ENCODE results near the gene WRAP73. TPM values are rescaled to one million over a fixed set of nuclear protein-coding genes. Genes with fewer than 3 reads are reported as not detected.
A peak's percentile ranks its signal among the peaks of the same experiment; 100 is the strongest.
"Not testable (repeated sequence)": the region's sequence is repeated elsewhere in the genome, so short reads cannot be mapped to it uniquely, and the experiment has no call there.

The WRAP73 gene
- total RNA-seq, 1 donor from 2014 or later = 8.9 TPM

DNA sequence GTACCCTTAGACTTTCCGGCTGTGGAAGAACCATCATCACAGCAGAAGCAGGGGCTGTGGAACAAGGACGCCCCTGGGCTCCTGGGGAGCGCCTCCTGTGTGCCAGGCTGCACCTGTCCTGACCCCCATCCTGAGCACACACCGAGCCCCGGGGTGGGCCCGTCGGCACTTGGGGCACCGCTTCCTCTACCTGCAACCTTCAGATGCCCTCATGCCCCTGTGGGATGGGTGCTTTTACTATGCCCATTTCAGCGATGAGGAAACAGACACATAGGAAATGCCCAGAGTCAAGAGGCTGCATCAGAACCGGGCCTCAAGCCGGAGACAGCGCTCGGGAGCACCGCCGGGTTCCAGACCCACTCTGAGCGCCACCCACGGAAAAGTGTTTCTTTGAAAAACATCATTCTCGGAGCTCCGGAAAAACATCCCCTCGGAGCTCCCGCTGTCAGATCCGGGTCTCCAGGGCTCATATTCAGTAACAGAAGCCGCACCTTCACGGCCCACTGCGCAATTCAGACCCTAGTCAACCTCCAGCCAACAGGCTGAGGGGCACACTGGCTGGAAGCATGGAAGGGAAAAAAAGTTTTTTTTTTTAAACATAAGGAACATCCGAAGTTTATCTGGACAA lies 17.1 kb downstream of the WRAP73 start:
- no peak for DNase-seq (ENCODE audit: low spot score)

DNA sequence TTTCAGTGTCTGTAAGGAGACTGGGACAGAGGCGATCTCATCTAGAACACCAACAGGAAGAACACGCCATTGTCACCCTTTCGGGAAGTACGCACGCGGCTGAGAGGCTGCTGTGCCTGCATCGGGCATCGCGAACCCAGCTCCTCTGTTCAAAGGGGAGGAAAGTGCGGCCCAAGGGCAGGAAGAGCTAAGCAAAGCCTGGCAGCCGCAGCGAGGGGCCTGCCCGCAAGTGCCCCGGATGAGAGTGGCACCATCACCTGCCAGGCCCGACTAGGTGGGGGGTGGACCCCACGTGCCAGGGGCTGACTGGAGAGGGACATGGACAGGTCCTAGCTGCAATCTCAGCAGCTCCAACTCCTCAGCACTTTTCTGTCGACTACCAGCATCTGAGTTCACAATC lies 17.6 kb downstream of the WRAP73 start:
- no peak for DNase-seq (ENCODE audit: low spot score)
- ATAC-seq = no peak

More for the DNA sequence above, 17.1 kb downstream of the WRAP73 start:
- ATAC-seq = no peak

DNA sequence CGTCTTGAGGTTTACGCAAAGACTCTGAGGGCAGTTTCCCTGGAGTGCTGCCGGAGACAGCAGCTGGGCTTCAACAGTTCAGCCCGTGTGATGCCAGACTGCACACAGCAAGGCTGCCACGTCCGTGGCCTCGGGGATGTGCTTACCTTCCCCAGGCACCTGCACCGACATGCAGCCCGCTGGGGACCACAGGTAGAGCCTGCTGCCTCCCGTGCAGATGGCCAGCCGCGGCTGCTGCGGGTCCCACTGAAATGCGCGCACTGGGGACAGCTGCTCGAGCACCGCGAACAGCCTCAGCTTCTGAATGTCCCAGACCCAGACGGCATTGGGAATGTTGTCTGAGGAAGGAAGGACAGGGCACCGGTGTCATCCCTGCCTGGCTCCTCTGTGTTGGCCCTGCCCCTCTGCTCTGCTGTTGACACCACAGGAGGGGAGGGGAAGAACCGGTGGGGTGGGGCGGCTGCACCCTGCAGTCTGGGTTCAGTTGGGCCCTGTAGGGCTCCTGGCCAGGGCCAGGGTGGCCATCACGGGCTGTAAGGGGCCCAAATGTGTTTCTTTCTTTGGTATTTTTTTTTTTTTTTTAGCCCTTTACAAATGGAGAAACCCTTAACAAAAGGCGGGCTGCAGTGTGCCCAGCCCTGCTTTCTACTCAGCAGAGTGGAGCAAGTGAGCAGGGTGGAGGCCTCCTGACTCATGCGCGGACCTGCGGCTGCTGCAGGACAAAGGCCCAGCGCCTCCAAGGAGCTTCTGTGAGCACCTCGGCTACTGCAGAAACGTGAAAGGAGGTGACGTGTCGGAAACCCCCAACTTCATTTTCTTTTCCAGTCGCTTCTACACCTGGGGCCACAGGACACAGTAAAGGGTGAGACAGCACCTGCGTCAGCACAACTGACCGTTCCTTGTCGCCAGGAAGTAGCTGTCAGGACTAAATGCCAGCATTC lies 18.3 kb downstream of the WRAP73 start:
- ATAC-seq (peak; percentile 16), DNase-seq (ENCODE audit: low spot score) (no peak)

DNA sequence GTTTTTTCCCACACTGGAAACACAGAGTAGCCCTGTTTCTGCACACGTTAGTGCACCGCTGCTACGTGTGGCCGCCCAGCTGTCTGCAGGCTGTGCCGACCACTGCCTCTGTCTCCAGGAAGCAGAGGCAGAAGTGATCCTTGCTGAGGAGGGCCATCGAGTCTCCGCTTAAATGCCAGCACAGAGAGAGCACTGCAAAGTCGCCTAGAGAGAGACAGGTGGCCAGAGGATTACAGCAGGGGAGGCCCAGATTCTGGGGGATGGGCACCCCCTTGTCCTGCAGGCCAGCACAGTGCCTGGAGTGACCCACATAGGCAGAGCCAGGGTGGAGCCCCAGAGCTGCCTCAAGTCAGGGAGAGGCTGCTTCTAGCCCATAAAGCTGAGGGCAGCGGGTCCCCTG lies 19.0 kb downstream of the WRAP73 start:
- DNase-seq (ENCODE audit: low spot score) (no peak), ATAC-seq (no peak)

DNA sequence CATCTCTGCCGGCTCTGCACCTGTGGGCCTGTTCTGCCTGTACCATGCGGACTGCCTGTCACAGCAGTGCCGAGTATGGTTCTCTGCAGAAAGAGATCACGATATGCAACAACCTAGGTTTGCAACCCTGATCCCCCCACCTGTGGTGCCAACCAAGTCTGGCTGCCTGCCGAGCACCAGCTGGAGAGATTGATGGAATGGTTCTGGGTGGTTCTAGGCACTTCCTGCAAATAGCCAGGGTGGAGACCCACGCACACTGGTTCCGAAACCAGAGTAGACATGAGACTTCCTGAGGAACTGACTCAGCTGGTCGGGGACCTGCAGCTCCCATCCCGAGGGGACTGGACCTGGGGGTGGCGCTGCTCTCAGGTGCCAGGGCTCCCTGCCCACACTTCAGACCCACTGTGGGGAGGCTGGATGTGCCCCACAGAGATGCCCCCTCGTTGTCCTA lies 19.7 kb downstream of the WRAP73 start:
- peak; percentile 17 for ATAC-seq
- no peak for DNase-seq (ENCODE audit: low spot score)

DNA sequence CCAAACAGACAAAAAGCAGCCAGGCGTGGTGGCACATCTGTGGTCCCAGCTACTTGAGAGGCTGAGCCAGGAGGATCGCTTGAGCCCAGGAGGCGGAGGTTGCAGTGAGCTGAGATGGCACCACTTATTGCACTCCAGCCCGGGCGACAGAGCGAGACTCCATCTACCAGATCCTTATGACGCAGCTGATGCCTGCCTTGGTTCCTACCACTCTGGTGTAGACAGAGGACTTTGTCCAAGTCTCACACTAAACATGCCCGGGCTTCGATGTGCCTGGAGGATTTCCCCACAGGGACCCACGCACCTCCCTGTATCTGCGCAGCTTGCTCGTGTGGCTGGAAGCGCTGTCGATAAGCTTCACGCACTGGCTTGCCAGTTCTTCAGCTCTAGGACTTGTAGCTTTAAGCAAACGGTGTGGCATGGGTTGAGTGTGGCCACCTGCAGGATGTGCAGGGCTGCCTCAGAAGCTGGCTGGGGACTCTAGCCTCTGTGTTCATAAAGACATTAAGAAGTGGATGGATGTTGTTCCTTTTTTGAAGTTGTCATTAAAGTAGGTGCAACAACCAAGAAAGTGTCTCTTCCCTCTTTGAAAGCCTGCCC lies 20.2 kb downstream of the WRAP73 start:
- ATAC-seq (no peak), DNase-seq (ENCODE audit: low spot score) (no peak)

DNA sequence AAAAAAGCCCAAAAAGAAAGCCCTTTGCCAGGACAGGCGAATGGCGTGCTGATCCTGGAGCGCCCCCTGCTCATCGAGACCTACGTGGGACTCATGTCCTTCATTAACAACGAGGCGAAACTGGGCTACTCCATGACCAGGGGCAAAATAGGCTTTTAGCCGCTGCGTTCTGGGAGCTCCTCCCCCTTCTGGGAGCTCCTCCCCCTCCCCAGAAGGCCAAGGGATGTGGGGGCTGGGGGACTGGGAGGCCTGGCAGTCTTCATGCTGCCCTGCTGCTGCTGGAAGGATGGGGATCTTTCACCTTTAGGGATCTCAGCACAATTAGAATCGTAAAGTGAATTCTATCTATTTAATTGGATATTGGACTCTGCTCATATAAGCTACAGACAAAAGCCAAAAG lies 21.5 kb downstream of the WRAP73 start:
- ATAC-seq (no peak), DNase-seq (ENCODE audit: low spot score) (no peak)

DNA sequence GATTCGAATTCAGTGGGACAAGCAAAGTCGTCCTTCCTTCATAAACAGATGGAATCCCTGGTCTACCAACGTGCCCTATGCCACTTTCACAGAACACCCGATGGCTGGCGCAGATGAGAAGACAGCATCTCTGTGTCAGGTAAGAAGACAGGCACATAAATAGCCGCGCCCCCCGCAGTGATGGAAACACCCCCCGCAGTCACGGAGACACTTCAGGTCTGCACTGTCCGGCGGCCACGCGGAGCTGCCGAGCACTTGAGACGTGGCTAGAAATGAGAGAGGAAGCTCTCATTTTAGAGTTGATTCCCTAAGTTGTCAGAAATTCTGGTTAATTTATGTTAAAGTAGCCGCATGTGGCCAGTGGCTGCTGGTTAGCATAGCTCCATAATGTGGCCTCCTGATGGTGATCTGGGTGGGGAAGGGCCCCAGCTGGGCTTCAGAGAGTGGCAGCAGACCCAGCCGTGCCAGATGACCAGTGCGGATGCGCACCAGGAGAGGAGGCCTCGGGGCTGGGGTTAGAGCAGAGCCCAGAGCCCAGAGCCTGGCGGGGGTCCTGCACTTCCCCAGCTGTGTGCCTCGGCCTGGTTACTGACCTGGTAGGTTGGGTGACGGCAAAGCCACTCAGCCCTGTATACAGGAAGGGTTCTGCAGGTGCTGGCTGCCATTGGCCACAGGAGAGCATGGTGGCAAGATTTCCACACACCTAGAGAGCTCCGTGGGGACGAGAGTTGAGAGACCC lies 22.2 kb downstream of the WRAP73 start:
- ATAC-seq (no peak), DNase-seq (ENCODE audit: low spot score) (no peak)

DNA sequence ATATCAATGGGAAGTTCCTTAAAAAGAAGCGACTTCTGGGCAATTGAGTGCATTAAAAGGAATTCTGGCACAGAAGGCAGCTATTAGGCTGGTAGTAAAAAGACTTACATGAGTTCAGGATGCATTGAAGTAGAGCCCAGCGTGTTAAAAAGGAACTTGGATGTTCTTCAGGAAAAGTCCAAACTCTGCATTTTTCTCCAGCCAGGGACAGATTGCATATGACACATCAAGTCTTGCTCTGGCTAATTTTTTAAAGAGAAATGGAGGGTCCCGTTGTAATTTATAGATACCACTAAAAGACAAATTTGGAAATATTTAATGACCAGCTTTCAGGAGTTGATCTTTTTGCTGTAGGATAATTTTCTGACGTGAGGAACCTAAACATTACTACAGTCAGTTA lies 23.9 kb downstream of the WRAP73 start:
- no peak for ATAC-seq
- no peak for DNase-seq (ENCODE audit: low spot score)

DNA sequence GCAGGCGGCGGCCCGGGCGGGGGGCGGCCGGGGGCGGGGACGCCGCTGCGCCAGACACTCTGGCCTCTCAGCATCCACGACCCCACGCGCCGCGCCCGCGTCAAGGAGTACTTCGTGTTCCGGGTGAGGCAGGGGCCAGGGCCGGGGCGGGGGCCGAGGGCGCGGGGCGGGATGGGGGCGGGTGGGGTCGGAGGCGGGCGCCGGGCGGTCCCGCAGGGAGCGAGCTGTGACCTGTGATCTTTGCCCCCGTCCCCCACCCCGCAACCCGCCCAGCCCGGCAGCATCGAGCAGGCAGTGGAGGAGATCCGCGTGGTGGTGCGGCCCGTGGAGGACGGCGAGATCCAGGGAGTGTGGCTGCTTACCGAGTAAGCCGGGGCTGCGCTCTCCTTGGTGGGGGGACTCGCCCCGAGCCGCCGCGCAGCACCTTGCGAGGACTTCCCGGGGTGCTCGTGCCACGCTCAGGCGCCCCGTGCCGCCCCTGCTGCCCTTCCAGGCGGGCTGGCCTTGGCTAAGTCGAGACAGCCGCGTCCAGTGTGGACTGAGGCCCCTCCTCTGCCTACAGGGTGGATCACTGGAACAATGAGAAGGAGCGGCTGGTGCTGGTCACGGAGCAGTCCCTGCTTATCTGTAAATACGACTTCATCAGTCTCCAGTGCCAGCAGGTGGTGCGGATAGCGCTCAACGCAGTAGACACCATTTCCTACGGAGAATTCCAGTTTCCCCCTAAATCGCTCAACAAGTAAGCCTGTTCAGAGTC lies 24.6 kb downstream of the WRAP73 start:
- ATAC-seq = peak; percentile 70

DNA sequence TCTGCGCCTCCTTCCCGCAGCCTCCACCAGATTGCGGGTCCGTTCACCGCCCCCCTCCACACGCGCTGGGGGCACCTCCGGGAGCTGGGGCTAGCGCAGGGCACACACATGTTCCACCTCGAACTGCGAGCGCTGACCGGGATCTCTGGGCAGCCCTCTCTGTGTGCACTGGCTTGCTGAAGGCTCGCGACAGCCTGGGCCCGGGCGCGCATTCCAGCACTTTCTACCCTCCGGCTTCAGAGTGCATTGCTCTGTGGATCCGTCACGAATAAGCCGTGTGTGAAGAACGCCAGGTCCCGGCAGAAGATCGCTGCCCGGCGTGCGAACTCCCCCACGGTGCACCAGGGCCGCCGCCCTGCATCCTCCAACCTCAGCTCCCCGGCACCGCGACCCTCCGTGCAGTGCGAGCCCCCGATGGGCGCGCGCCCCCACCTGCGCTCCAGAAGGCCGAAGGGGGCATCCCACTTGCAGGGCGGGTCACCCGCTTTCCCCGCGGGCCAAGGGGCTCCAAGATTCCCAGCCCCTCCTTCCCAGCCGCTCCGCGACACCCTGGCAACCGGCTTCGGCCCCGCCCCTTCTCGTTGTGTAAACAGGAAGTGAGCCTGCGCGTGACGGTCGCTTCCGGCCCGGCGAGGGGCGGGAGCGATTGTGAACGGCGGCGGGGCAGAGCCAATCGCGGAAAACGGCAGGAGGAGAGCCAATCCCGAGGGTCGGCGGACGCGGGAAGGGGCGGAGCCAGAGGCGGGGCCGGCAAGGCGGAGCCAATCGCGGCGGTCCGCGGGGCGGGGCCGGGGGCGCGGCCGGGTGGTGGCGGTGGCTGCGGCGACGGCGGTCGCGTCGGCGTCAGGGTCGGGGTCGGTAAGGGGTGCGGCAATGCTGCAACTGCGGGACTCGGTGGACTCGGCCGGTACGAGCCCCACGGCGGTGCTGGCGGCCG lies 25.4 kb downstream of the WRAP73 start, which contains the start of gene TPRG1L:
TSS of gene TPRG1L (plus strand) at position 816 of the 937 bp plus-strand sequence. CDS start at position 874, 58 bp downstream.
- DNase-seq (ENCODE audit: low spot score) = peak; percentile 99

More for the DNA sequence above, 24.6 kb downstream of the WRAP73 start:
- DNase-seq (ENCODE audit: low spot score) = peak; percentile 76

DNA sequence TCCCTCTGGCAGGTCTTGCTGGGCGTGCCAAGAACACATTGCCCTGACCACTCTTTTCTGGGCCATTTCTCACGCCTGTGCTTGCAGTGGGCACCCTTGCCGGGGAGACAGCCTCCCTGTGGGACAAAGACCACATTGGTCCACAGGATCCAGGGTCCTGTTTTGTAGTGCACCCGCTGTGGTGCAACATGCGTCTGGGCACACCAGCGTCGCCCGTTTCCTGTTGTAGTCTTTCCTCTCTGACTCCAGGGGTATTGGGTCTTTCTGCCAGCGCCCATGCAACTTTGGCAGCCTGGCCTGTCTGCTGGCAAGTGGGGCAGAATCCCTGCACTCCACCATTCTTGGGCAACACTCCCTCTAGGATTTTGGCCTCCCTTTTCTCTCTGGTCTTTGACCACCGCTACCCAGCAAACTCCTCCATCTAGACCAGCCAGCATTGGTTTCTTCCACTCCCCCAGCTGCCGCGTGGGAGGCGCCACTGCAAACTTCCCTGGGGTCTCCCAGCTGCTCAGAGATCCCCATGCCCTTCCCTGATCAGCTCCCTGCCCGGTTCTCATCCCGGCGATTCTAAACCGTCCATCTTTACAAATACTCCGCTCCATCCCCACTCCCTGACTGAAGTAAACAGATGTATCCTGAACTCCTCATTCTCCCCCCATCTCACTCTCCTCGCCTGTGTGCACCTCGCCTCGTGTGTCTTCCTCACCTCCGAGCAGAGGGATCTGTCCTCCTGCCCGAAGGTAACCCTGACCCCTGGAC lies 26.3 kb downstream of the WRAP73 start:
- no peak for ATAC-seq
- DNase-seq (ENCODE audit: low spot score) = no peak

More for the DNA sequence above, 25.4 kb downstream of the WRAP73 start, which contains the start of gene TPRG1L:
- ATAC-seq = peak; percentile 92

DNA sequence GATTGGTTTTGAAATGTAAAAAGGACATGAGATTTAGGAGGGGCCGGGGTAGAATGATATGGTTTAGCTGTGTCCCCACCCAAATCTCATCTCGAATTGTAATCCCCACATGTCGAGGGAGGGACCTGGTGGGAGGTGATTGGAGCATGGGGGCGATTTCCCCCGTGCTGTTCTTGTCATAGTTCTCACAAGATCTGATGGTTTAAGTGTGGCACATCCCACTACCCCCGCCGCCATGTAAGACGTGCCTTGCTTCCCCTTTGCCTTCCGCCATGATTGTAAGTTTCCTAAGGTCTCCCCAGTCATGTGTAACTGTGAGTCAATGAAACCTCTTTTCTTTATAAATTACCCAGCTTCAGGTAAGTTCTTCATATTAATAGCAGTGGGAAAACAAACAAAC lies 27.8 kb downstream of the WRAP73 start:
- ATAC-seq; DNase-seq (ENCODE audit: low spot score): not testable (repeated sequence)

DNA sequence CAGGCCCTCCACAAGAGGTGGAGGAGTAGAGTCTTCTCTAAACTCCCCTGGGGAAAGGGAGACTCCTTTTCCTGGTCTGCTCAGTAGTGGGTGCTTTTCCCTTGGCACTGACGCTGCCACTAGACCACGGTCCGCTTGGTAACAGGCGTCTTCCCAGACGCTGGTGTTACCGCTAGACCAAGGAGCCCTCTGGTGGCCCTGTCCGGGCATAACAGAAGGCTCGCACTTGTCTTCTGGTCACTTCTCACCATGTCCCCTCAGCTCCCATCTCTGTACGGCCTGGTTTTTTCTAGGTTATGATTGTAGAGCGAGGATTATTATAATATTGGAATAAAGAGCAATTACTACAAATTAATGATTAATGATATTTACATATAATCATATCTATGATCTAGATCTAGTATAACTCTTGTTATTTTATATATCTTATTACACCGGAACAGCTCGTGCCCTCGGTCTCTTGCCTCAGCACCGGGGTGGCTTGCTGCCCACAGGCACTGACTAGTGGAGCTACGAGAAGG lies 28.7 kb downstream of the WRAP73 start:
- DNase-seq (ENCODE audit: low spot score); ATAC-seq: not testable (repeated sequence)

DNA sequence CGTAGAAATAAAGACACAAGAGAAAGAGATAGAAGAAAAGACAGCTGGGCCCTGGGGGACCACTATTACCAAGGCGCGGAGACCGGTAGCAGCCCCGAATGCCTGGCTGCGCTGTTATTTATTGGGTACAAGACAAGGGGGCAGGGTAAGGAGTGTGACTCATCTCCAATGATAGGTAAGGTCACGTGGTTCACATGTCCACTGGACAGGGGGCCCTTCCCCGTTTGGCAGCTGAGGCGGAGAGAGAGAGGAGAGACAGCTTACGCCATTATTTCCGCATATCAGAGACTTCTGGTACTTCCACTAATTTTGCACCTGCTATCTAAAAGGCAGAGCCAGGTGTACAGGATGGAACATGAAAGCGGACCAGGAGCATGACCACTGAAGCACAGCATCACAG lies 29.2 kb downstream of the WRAP73 start:
- DNase-seq (ENCODE audit: low spot score) (no peak), ATAC-seq (no peak)

DNA sequence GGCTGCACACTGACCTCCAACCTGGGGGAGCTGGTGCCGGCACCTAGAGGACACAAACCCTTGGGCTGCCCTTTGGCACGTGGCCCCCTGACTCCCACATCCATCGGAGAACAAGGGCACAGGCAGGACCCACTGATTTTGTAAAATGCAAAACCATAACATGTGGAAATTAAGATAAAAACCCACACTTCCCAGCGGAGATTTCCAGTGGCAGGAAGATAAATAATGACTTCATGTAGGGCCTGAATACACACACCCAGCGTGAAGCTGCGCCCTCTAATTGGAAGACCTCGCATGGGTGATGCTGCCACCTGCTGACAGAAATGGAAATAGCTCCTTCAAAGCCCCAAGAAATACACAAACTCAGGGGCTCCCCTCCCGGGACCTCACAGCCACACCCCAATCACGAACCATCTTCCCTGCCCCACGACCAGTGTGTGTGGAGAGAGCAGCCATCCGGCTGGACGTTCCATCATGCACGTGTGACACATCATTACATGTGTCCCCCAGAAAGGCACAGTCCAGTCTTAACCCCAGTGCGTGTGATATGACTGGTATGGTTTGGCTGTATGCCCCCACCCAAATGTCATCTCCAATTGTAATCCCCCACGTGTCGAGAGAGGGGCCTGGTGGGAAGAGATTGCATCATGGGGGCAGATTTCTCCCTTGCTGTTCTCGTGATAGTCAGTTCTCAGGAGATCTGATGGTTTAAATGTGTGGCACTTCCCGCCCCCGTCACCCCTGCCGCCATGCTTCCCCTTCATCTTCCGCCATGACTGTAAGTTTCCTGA lies 30.8 kb downstream of the WRAP73 start:
- ATAC-seq = peak; percentile 90

DNA sequence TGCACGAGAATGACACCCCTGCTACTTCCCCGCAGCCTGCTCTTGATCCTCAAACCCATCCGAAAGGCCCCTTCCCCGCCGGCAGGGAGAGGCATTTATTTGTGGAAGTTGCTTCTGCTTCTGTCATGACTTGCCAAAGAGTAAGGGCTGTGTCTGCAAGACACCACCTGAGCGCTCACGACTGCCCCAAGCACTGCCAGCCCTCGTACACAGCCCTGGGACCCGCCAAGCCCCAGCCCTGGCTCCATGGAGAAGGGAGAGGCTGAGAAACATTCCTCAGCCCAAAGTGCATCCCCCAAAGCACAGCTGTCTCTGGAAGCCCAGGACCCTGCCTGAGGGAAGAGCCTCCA lies 31.4 kb downstream of the WRAP73 start:
- no peak for ATAC-seq

More for the DNA sequence above, 30.8 kb downstream of the WRAP73 start:
- DNase-seq (ENCODE audit: low spot score) = peak; percentile 63

More for the DNA sequence above, 31.4 kb downstream of the WRAP73 start:
- no peak for DNase-seq (ENCODE audit: low spot score)

Data from left lobe of liver (tissue), 2 donors.